ENCODE measurements around the gene PPP1R14C. TPM values are rescaled to one million over a fixed set of nuclear protein-coding genes. Genes with fewer than 3 reads are reported as not detected.
"Not testable (repeated sequence)": the region's sequence is repeated elsewhere in the genome, so short reads cannot be mapped to it uniquely, and the experiment has no call there.

The PPP1R14C gene
- polyA plus RNA-seq, 3 donors, result 21.7 to 30.5 (median 27.6) TPM

DNA sequence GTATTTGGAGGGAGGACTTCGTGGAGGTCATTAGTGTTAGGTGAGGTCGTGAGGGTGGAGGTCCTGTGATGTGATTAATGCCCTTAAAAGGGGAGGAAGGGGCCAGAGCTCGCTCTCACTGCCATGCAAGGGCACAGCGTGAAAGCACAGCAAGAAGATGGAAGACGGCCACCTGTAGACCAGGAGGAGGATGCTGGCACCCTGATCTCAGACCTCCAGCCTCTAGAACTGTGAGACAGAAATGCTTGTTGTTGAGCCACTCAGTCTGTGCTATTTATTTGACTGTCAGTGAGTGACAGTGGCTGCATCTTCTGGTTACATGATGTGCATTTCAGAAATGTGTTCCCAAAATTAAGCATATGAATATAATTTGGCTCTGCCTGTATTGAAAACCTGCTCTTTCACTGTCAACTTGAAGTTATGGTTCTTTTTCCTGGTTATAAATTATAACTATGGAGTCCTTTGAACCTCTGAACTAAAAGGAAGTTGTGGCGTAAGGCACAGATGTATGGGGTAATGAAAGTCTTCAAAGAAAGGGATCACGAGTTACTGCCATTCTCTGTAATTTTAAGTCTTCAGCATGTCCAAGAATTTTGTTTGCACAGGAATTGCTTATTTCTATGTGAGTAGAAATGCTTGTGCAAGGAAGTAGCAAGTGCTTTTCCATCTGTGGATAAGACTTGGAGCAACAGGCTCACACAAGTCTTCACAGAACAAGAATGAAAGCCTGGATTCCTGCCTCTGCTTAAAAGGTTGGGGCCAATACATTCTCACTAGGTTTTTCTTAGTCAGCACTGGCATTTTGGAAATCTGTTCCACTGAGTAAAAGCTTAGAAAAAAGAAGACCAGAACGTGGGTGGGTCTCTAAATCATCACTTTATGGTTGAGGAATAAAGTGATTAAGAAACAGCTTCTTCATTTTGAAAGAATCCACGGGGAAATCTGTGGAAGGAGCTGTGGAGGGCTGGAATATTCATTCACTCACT lies 10.3 kb downstream of the PPP1R14C start:
- DNase-seq (ENCODE audit: extremely low read depth in 1 of 11, low read depth in 9 of 11, low spot score in 4 of 11), result no peak

DNA sequence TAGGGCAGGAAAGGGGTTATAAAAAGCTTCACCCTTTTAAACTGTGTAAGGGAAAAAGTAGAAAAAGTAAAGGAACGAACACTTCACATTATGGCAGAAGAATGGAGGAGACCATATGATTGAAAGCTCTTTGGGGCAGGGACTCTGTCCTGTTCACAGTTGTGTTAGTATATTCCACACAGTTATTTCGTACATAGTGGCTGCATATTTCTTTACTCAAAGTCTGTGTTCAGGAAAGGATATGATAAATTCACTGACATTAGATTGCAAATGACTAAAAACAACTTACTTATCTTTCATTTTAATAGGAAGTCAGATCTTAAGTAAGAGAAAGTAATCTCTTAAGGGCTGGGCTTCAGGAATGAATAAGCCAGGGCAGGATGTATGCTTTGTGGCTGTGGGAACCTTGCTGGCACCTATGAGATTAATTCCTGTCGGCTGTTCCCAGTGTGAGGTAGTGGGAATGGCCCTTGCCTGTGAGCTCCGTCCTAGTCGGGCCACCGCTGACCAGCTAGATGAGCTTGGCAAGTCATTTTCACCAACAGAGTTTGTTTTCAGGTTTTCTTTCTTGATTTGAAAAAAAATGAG lies 11.2 kb downstream of the PPP1R14C start:
- no peak for DNase-seq (ENCODE audit: extremely low read depth in 1 of 11, low read depth in 9 of 11, low spot score in 4 of 11)

DNA sequence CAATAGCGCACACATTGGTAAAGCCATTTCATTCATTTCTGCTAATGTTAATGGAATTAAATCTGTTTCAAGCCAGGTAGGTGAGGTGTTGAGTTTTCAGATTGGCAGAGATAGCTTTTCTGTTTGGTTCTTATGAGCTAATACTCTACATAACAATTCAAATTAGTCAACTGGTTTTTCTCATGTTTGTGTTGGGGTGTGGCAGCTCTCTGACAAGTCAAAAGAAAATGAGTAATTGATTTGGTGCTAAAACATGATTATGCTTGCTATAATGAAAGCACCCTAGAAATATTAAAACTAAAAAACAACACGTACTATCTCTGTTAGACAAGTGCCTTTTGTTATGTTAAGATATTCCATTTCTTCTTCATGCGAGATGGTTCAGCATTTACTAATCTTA lies 13.6 kb downstream of the PPP1R14C start:
- no peak for DNase-seq (ENCODE audit: extremely low read depth in 1 of 11, low read depth in 9 of 11, low spot score in 4 of 11)

DNA sequence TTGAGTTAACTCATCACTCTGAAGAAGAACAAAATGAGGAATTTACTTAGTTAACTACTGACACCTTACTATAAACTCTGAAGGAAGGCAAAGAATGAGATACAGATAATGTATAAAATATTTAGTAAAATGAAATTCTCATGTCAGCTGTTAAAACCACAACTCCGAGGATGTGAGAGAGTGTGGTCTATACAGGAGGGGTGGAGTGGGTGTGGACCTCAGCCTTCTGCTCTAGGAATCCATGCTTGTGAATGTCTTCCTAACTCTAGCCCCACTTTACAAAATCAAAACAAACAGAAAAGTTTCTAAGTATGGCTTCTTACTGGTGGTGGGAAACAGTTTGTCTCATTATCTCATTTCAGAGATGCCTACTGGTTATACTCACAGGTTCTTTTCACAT lies 14.2 kb downstream of the PPP1R14C start:
- no peak for DNase-seq (ENCODE audit: extremely low read depth in 1 of 11, low read depth in 9 of 11, low spot score in 4 of 11)

DNA sequence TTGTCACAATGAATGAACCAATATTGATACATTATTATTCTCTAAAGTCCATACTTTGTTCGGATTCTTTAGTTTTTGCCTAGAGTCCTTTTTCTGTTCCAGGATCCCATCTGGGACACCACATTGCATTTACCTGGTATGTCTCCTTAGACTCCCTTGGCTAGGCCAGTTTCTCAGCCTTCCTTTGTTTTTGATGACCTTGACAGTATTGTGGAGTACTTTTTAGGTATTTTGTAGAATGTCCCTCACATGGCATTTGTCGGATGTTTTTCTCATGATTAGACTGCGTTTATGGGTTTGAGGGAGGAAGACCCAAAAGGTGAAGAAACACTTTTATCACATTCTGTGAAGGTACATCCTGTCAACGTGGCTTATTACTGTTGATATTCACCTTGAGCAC lies 16.9 kb downstream of the PPP1R14C start:
- DNase-seq (ENCODE audit: extremely low read depth in 1 of 11, low read depth in 9 of 11, low spot score in 4 of 11), result no peak

DNA sequence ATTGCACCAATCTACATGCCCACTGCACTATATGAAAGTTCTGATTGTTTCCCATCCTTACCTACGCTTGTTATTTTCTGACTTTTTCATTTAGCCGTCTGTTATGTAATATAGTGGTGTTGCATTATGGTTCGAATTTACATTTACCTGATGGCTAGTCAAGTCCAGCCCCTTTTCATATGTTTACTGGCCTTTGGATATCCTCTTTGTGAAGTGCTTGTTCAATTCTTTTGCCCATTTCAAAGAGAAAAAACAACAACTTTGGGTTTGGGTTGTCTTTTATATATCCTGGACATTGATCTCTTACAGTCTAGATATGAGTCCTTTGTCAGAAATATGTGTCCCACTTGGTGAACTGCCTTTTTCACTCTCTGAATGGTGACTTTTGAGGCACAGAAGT lies 21.1 kb downstream of the PPP1R14C start:
- DNase-seq (ENCODE audit: extremely low read depth in 1 of 11, low read depth in 9 of 11, low spot score in 4 of 11), result no peak

DNA sequence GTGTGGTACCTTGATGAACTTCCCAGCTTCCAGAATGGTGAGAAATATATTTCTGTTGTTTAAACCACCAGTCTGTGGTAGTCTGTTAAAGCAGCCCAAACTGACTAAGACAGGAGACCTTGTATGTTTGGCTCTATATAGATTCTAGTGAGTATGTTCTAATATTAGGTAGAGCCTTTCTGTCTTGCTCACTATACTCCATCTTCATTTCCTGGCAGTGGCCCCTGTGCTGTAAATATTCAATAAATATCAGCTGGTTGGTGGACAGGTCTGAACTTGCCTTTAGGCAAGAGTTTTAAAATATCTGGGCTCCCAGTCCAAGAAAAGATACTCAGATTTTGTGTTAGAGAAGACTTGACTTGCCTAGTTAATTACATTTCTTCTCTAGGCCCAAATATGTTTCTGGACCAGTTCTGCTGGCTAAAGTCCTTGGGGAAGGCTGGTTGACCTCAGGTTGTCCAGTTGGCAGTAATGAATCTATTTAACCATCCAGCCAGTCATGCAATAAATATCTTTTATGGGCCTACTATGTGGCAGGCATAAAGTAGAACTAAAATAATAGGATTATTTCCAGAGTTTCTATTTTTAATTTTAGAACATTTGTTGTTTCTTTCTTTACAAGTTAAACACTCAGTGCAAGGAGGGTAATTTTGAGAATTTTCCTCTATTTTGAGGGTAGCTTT lies 22.3 kb downstream of the PPP1R14C start:
- DNase-seq (ENCODE audit: extremely low read depth in 1 of 11, low read depth in 9 of 11, low spot score in 4 of 11), result no peak

DNA sequence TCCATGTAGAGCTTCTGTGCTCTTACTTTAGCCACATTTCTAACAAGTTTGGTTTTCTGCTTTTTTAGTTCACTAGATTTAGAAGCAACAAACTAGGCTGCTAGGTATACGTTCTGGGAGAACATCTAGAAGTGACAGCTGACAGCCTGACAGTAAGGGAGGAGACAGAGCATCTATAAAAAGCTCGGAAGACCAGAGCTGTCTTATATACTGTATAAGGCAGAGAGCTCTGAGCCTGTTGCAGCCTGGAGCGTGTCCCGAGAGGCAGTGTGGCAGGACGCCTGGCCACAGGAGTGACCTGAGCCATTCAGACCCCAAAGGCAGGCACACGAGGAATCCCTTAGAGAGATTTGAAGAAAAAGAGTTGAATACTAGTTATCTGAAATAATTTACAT lies 24.6 kb downstream of the PPP1R14C start:
- DNase-seq (ENCODE audit: extremely low read depth in 1 of 11, low read depth in 9 of 11, low spot score in 4 of 11), result no peak

DNA sequence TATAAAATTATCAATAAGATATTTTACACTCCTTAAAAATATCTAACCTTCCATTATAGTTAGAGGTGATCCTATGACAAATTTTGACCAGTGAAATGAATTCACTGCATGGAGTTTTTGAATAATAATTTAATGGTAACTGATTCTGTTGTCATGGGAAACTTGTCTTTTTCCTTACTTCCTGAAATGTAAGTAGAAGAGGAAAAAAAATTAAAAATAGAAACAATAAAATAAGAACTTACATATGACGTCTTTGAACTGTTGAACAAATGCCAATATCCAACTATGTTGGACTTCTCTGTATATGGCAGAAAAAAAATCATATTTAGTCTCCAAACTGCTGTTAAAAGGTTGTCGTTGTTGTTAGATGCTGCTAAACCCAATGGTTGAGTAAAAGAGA lies 26.3 kb downstream of the PPP1R14C start:
- DNase-seq (ENCODE audit: extremely low read depth in 1 of 11, low read depth in 9 of 11, low spot score in 4 of 11), result no peak

DNA sequence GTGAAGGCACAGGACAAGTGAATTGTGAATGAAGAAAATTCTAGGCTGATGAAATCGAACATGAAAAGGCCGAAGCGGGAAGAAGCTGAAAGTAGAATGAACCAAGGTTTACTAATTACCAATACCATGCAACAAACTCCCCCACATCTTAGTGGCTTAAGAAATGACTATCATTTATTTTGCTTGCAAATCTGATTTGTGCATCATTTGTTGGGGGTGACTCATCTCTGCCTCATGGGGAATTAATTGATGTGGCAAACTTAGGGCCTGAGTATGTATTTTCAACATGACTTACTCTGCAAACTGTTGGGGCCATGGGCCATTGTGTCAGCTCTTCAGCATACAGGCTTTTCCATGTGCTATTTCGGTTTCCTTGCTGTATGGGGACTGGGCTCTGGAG lies 26.8 kb downstream of the PPP1R14C start:
- DNase-seq (ENCODE audit: extremely low read depth in 1 of 11, low read depth in 9 of 11, low spot score in 4 of 11), result no peak

DNA sequence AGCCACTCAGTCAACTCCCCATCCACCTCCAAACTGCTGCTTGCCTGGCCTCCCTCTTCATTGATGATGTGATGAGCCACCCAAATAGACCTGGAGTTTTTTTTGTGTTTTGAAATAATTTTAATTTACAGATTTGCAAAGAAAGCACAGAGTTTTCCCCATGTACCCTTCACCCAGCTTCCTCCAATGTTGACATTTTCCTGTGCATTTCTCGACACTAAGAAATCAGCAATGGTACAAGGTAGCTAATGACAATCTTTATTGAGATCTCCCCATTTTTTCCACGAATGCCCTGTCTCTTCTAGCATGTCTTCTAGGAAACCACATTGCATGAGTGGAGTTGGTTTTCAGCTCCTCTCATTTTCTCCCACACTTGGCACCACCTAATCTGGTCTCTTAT lies 30.1 kb downstream of the PPP1R14C start:
- no peak for DNase-seq (ENCODE audit: extremely low read depth in 1 of 11, low read depth in 9 of 11, low spot score in 4 of 11)

DNA sequence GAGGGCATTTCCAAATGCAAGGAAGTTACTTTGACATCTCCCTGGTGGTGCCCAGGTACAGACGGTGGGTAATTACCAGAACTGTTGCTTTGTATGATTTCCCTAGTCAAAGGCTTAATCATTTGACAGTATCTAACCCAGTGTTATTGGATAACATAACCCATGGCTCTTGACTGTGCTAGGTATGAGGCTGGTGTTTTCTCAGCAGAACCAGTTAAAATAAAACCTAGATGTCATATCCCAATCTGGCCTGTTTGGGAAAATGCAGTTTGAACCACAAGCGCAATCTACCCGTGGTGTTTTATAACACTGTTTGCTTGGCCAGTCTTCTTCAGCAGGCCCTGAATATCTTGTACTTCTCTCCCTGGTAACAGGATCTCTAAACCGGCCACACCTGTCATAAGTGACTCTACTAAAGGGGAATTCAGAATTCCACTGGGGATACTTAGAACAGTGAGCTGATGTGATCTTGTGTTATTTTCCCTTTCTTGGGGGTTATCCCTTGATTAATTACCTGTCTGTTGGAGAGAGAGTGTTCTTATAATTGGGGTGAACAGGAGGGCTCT lies 32.8 kb downstream of the PPP1R14C start:
- no peak for DNase-seq (ENCODE audit: extremely low read depth in 1 of 11, low read depth in 9 of 11, low spot score in 4 of 11)

DNA sequence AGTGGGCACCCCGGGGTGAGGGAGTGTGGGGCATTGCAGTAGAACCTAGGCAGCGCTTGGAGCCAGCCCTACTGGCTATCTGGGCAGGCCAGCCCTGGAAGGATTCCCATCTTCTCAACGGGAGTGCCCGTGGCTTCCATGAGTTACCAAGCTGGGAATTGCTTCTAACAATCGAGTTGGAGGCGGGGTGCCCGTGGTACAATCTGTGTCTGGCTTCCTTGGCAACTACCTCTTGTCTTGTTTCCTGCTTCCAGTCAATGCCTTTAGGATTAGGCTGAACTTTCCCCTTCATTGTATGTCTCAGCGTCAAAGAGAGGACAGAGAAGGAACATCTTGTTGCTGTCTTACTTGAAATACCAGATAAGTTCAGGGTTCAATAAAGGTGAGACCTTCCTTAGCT lies 33.3 kb downstream of the PPP1R14C start:
- no peak for DNase-seq (ENCODE audit: extremely low read depth in 1 of 11, low read depth in 9 of 11, low spot score in 4 of 11)

DNA sequence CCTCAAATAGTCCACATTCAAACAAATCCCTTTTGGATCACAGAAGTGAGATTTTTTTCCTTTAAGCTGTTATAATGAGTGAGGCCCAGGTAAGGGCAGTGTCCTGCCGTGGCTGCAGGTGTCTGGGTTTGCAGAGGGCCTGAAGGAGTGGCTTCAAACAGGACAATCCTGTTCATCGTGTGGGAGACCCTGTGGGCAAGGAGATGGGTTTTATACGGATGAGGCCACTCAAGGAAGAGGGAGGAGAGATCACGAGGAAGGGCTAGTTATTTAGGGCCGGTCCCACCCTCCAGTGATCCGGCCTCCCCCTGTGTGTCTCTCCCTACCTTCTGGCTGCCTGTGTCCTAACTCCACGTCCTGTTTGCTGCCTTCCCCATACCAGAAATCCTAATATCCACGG lies 33.8 kb downstream of the PPP1R14C start:
- DNase-seq (ENCODE audit: extremely low read depth in 1 of 11, low read depth in 9 of 11, low spot score in 4 of 11), result no peak

DNA sequence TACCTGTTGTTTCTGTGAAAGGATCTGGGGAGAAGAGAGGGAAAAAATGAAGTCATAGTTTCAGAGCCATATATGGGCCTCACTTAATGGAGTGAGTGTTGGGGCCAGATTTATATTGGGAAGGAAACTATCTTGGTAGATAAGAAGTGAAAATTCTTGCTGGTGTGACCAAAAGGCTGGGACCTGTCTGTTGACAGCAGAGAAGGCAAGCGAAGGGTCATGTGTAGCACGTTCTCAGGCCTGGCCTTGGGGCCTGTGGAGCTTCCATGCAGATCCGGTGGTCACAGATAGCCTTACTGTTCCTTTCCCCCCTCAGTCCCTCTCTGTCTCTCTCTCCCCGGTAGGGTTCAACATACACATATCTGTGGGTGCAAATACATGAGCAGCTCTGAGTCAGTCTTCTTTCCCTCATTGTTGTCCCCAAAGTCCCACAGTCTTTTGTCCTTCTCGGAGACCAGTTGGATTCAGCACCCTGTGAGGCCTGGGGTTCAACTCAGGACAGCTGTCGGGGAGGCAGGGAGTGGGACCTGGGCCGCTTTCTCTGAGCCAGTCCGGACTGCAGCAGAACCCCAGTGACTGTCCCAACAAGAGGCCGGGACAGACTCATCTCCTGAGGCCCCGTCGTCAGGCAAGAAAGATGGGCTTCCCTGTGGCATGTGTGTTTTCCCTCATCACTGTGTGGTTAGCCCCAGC lies 34.6 kb downstream of the PPP1R14C start:
- no peak for DNase-seq (ENCODE audit: extremely low read depth in 1 of 11, low read depth in 9 of 11, low spot score in 4 of 11)

DNA sequence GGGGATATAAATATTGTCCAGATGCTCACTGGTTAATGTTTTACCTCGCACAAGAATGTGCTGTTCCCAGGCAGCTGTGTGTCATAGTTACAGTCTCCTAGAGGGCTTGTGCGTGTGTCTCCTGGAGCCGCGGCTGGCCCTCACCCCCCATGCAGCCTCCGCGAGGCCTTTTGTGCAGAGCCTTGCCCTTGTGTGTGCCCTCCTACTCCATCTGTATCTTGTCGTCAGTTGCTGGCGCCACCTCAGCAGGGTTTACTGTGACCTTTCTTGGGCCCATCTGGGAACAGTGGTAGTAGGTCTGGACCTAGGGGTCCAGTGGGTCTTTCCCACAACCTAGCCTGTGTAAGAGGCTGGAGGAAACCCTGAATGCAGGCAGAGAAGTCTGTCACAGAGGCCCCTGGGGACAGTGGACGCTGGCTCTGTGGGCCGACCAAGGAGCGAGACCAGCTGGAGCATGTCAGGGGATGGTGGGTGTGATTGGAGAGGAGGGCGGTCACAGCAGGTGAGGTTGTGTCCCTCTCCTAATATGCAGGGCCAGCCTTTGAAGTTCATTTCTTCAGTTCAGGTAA lies 35.2 kb downstream of the PPP1R14C start:
- DNase-seq (ENCODE audit: extremely low read depth in 1 of 11, low read depth in 9 of 11, low spot score in 4 of 11), result peak in 6 of 11 donors; percentile 40 to 74 (median 52)

DNA sequence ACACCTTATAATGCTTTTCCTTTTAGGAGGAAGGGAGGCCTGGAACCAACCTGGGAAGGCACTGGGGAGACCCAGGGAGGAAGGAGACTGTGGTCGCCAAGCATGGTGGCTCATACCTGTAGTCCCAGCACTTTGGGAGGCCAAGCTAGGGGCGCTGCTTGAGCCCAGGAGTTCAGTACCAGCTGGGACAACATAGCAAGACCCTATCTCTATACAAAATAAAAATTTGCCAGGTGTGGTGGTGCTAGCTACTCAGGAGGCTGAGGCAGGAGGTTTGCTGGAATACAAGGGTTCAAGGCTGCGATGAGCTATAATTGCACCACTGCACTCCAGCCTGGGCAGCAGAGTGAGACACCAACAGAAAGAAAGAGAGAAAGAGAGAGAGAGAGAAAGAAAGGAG lies 36.2 kb downstream of the PPP1R14C start:
- DNase-seq (ENCODE audit: extremely low read depth in 1 of 11, low read depth in 9 of 11, low spot score in 4 of 11), result no peak

DNA sequence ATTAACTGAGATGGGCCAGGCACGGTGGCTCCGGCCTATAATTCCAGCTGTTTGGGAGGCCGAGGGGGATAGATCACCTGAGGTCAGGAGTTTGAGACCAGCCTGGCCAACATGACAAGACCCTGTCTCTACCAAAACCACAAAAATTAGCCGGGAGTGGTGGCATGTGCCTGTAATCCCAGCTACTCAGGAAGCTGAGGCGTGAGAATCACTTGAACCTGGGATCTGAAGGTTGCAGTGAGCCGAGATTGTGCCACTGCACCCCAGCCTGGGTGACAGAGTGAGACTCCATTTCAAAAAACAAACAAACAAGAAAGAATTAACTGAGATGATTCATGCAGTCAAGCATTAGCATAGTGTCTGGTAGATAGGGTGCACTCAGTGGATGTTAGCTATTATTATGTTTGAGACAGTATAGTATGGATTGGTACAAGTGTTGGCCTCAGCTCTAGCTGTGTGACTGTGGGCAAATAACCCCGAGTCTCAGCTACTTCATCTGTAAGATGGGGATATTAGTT lies 37.1 kb downstream of the PPP1R14C start:
- DNase-seq (ENCODE audit: extremely low read depth in 1 of 11, low read depth in 9 of 11, low spot score in 4 of 11), result not testable (repeated sequence)

DNA sequence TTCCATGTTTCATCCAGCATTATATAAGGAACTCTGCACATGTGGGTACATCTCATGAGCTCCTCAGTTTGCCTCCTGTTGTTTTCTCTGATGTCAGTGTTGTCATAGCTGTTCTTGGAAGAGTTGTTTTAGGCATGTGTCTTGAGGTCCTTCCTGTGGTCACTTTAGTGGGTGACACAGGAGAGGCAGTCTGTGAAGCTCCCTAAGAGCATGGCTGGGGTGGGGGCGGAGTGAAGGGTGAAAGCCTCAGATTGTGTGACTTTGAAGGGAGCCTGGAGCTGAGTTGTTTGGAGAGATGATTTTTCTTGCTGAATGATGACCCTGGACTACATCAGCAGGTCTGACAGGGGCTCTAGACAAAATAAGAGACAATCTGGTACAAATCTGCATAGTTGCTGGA lies 37.7 kb downstream of the PPP1R14C start:
- no peak for DNase-seq (ENCODE audit: extremely low read depth in 1 of 11, low read depth in 9 of 11, low spot score in 4 of 11)
